NCI-H345 (cell line): ENCODE measurements around the gene TMEM244.
"Not testable (repeated sequence)": the region's sequence is repeated elsewhere in the genome, so short reads cannot be mapped to it uniquely, and the experiment has no call there.

Experiments
- DNase-seq: peaks from one replicate; lab custom pipeline; 2025; lab: John Stamatoyannopoulos, UW

The TMEM244 gene

DNA sequence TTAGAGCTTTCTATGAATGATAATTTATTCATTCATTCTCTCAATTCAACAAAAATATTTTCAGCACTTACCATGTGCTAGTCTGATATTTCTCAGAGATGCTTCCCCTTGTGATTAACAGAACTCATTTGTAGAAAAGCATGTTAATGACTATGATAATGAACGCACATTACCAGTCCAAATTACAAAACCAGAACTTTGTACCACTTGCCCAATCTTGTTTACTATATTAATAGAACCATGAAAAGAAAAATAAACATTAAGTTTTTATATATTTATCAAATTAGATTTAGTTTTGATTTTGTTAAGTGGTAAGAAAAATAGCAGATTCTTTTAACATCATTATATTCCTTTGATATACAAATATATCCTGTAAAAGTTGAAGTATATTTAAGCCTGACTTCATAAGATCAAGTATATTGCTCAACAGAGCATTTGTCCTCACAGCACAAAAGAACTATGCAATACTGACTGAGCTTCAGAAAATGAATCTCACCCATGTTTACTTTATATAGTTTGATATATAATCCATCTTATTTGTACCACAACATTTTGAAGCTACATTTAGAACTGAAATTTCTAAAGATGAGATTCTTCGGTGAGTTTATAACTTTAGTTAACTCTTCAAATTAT is 48.9 kb downstream of the TMEM244 start:
- DNase-seq, result no peak

DNA sequence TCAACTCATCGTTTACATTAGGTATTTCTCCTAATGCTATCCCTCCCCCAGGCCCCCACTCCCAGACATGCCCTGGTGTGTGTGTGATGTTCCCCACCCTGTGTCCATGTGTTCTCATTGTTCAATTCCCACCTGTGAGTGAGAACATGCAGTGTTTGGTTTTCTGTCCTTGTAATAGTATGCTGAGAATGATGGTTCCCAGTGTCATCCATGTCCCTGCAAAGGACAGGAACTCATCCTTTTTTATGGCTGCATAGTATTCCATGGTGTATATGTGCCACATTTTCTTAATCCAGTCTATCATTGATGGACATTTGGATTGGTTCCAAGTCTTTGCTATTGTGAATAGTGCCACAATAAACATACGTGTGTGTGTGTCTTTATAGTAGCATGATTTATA is 54.0 kb downstream of the TMEM244 start:
- DNase-seq, result not testable (repeated sequence)

DNA sequence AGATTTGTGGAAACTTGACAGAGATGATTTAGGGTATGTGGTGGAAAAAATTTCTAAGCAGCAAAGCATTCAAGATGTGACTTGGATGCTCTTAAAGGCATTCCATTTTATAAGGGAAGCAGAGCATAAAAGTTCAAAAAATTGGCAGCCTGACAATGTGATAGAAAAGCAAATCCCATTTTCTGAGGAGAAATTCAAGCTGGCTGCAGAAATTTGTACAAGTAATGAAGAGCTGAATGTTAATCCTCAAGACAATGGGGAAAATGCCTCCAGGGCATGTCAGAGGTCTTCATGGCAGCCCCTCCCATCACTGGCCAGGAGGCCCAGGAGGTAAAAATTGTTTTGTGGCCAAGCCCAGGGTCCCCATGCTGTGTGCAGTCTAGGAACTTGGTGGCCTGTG is 58.2 kb downstream of the TMEM244 start:
- DNase-seq, result not testable (repeated sequence)

DNA sequence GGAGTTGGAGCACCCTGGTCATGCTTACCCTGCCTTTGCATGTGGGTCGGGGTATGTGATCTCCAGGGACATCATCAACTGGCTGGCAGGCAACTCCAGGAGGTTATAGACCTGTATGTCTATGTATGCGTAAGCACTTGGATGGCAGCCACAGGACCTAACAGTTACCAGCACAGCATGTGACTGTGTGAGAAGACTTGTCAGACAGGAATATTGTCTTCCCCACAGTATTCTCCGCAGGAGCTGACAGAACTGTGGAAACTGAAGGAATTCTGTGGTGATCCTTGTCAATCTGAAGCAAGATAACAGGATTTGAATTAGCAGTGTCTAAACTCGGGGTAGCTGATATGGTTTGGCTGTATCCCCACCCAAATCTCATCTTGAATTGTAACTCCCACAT is 59.2 kb downstream of the TMEM244 start:
- DNase-seq, result no peak

DNA sequence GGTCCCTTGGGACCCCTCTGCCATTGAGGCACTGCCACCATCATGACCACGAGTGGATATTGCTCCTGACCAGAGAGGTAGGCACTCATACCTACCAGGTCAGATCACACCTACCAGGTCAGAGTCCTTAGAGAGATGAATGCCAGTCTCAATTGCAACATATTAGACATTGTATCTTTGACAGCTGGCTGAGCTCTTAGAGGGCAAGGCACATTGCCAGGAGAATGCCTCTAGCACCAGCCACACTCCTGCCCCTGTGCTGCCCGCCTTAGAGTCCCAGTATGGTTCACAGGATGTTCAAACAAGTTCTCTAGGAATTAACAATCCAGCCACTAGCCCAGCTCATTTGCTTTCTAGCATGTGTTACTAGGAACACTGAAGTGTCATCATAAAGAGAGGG is 65.9 kb downstream of the TMEM244 start:
- no peak for DNase-seq

DNA sequence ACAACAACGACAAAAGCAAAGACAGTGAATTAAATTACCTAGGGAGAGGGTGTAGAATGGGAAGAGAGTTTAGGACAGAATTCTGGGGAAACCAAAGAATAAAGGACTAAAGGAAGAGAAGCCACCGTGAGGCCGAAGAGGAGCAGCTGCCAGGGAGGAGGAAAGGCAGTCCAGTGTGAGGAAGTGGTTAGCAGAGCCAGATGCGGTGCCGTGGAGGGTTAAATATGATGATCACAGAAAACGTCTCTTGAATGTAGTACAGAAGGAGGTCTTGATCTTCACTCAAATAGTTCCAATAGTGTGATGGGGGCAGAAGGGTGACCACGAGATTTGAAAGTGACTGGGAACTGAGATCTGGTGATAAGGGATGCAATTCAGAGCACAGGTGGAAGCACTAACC is 67.7 kb downstream of the TMEM244 start:
- no peak for DNase-seq

DNA sequence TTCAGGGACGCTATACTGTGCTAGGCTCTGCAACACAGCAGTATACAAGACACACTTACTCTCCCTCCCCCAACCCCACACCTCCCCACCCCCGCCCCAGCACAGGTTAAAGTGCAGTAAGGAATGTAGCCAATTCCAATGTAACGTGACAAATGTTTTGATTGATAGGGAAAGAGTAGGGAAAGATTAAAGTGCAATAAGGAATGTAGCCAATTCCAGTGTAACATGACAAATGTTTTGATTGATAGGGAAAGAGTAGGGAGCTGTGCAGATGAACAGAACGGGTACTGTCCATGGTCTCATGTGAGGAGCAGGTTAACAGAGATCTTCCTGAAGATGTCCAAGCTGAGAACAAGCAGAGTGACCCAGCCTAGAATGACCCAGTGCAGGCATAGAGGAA is 69.1 kb downstream of the TMEM244 start:
- DNase-seq, result no peak

DNA sequence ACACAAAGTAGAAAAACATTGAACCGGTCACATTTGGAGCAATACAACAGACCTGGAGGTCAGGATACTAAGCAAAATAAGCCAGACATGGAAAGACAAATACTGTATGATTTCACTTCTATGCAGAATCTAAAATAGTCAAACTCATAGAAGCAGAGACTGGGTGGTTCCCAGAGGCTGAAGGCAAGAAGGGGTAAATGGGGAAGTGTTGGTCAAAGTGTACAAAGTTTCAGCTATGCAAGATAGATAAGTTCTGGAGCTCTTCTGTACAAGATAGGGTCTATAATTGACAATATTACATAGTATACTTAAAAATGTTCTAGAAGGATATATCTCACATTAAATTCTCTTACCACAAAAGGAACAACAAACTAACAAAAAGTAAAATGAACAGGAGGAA is 70.3 kb downstream of the TMEM244 start:
- no peak for DNase-seq

DNA sequence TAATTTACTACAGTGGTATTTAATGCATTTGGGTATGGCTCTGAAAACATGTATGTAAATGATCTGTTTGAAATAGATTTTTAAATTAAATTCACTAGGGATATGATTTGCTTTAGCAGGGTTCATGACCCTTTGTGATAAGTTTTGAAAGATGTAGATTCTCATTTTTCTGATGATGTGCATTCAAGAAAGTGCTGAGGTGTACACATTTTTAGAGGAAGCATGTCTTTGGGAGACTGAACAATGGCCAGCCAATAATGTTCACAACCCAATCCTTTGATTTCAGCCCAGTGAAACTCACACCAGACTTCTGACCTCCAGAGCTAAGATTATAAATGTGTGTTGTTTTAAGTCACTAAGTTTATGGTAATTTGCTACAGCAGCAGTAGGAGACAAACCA is 71.1 kb downstream of the TMEM244 start:
- DNase-seq, result no peak

DNA sequence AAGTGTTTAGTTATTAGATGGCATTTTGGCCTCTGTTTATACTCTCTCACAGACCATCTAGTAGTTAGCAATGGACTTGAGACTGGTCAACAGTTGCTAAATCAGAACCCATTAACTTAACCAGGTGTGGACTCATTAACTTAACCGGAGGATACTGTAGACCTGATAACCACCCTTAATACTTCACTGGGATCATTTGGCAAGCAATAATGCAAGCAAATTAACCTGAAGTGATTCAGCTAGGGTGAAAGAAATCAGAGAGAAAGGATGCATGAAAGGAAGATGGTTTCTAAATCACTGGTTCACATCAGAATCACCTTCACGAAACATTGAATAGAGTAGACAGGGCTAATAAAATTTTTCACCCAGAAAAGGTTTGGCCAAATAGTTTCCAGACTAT is 73.3 kb downstream of the TMEM244 start:
- DNase-seq, result no peak

DNA sequence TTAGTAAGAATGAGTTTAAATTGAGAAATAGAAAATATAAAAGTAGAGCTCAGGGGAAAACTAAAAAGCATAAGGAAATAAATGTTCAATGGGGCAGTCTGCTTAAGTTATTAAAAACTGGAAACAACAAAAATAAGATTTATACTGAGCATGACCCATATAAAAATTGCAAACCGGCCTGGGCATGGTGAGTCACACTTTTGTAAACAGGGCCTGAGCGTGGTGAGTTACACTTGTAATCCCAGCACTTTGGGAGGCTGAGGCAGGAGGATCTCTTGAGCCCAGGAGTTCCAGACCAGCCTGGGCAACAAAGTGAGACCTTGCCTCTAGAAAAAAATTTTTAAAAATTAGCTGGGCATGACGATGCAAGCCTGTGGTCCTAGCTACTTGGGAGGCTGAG is 74.6 kb downstream of the TMEM244 start:
- DNase-seq, result no peak

DNA sequence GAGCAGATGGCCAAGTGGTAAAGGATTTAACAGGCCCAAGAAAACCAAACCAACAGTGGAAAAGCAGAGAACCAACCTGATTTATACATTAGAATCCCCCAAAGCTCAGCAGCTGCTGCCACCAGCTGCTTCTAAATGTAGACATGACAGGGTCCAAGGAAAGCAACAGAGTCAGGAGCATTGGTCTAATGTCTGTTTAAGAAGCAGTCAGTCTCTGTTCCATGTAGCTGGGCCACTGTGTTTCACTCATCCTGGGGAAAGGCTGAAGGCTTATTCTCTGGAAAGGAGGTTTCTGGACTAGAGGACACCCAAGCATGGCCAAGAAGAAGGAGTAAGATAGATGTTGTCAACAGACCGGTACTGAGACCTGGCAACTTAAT is 75.4 kb downstream of the TMEM244 start:
- DNase-seq, result no peak

DNA sequence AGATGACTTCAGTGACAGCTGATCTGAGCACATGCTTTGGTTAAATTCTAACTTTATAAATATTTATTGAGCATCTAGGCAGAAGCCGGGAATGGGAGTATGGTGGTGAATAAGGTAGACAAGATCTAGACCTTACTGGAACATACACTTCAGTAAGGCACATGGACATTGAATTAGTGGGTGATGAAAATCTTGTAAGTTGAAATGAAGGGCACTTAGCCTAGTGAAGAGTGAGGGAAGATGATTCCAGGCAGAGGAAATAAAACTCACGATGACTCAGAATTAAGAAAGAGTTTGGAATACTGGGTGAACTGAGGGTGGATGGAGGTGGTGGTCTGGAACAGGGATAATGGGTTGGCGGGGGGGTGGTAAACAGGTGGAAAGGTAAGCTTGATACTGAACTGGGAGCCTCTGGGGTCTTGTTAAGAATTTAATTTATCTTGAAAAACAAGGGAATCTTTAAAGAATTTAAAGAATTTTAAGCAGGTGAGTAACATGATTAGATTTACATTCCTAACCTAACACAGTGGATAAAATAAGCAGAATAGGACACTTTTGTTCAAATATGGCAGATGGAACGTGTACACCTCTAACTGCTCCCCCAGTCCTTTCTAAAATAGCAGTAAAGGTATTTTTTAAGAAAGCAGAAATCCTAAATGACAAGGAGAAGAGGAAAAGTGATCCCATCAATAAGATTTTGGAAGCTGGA is 75.9 kb downstream of the TMEM244 start:
- no peak for DNase-seq
